Endothelial cell (in vitro differentiated cells): ENCODE data around the gene GAD2. TPM values are rescaled to one million over a fixed set of nuclear protein-coding genes. Genes with fewer than 3 reads are reported as not detected.

Source experiments
- DNase-seq: peaks from one replicate; pipeline ENCODE4 v3.0.0; 2021; ENCODE audit warnings: low spot score
- H3K27ac Mint-ChIP-seq: one replicate; pipeline ENCODE4 v1.8.0; 2021; ENCODE audit warnings: mixed read lengths, inconsistent platforms; ENCODE audit not compliant: unreplicated experiment
- H3K27me3 Mint-ChIP-seq: one replicate; pipeline ENCODE4 v1.8.0; 2021; ENCODE audit warnings: mild to moderate bottlenecking, moderate library complexity, mixed read lengths, inconsistent platforms; ENCODE audit not compliant: unreplicated experiment
- H3K36me3 Mint-ChIP-seq: one replicate; pipeline ENCODE4 v1.8.0; 2021; ENCODE audit warnings: mild to moderate bottlenecking, low read depth, mixed read lengths, inconsistent platforms; ENCODE audit not compliant: unreplicated experiment
- H3K4me1 Mint-ChIP-seq: one replicate; pipeline ENCODE4 v1.8.0; 2021; ENCODE audit warnings: mild to moderate bottlenecking, mixed read lengths, inconsistent platforms; ENCODE audit not compliant: unreplicated experiment
- H3K4me3 Mint-ChIP-seq: one replicate; pipeline ENCODE4 v1.8.0; 2021; ENCODE audit warnings: mild to moderate bottlenecking, mixed read lengths, inconsistent platforms; ENCODE audit not compliant: unreplicated experiment
- H3K9me3 Mint-ChIP-seq: one replicate; pipeline ENCODE4 v1.8.0; 2021; ENCODE audit warnings: mixed read lengths, inconsistent platforms; ENCODE audit not compliant: unreplicated experiment
- CTCF ChIP-seq: fragments of 200-600 bp; sonication (generic); IDR thresholded peaks from one replicate; pipeline ENCODE4 v1.5.0; 2021; ENCODE audit warnings: antibody characterized with exemption; ENCODE audit not compliant: unreplicated experiment
- total RNA-seq: library from RNA; stranded (reverse); fragmentation: NEBNext Ultra II Directional; extraction: Animal tissue kit (Norgen Biotek cat#: 25700); gene quantifications from one replicate; pipeline ENCODE4 v1.2.1, GENCODE V29; 2021; ENCODE audit not compliant: unreplicated experiment

The GAD2 gene
- total RNA-seq, 1 donor from 2014 or later, result 0.90 TPM

DNA sequence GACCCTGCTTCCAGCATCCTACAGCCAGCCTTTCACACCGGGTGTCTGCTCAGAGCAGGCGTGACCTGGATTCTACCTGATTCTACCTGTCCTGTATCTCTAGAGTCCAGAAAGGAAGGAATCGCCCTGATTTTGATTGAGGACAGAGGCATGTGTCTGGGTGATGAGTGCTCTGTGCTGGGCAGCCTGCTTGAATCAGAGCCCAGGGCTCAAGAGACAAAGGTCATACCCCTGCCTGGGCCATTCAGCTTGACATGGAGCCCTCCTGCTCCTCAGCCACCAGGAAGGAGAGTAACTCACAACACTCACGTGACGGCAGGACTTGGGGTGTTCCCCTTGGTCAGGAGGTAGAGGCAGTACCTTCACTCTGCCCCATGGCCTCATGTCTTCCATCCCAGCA lies 11.2 kb downstream of the GAD2 start:
- Mint-ChIP-seq H3K36me3 (peaks cover 4% of the 10 kb centered on the region), H3K4me1 (peaks cover 35% of the 10 kb centered on the region), H3K27ac (no peak overlapping the region), H3K27me3 (peaks cover 6% of the 10 kb centered on the region), H3K4me3 (peak overlapping the region; percentile 27), H3K9me3 (no peaks in the 10 kb centered on the region)
- TF ChIP-seq CTCF, result no peak
- DNase-seq, result no peak

GRCh38 chr10:26232174-26232573 lies 15.6 kb downstream of the GAD2 start:
- Mint-ChIP-seq H3K27me3 (peaks cover 1% of the 10 kb centered on the region), H3K9me3 (no peaks in the 10 kb centered on the region), H3K4me3 (no peak overlapping the region), H3K36me3 (peaks cover 4% of the 10 kb centered on the region), H3K4me1 (peaks cover 10% of the 10 kb centered on the region), H3K27ac (no peak overlapping the region)
- no peak for TF ChIP-seq CTCF
- no peak for DNase-seq

GRCh38 chr10:26235761-26236160 lies 19.2 kb downstream of the GAD2 start:
- no peaks in the 10 kb centered on the region for H3K36me3 Mint-ChIP-seq
- no peak for DNase-seq
- H3K4me3 Mint-ChIP-seq, result no peak overlapping the region
- H3K27ac Mint-ChIP-seq, result no peak overlapping the region
- TF ChIP-seq CTCF, result no peak
- peaks cover 5% of the 10 kb centered on the region for H3K27me3 Mint-ChIP-seq
- no peaks in the 10 kb centered on the region for H3K9me3 Mint-ChIP-seq
- peaks cover 5% of the 10 kb centered on the region for H3K4me1 Mint-ChIP-seq

GRCh38 chr10:26238378-26238777 lies 21.8 kb downstream of the GAD2 start:
- Mint-ChIP-seq H3K36me3 (no peaks in the 10 kb centered on the region), H3K9me3 (no peaks in the 10 kb centered on the region), H3K27me3 (peaks cover 3% of the 10 kb centered on the region), H3K27ac (no peak overlapping the region), H3K4me3 (no peak overlapping the region), H3K4me1 (no peaks in the 10 kb centered on the region)
- TF ChIP-seq CTCF, result no peak
- DNase-seq, result no peak

DNA sequence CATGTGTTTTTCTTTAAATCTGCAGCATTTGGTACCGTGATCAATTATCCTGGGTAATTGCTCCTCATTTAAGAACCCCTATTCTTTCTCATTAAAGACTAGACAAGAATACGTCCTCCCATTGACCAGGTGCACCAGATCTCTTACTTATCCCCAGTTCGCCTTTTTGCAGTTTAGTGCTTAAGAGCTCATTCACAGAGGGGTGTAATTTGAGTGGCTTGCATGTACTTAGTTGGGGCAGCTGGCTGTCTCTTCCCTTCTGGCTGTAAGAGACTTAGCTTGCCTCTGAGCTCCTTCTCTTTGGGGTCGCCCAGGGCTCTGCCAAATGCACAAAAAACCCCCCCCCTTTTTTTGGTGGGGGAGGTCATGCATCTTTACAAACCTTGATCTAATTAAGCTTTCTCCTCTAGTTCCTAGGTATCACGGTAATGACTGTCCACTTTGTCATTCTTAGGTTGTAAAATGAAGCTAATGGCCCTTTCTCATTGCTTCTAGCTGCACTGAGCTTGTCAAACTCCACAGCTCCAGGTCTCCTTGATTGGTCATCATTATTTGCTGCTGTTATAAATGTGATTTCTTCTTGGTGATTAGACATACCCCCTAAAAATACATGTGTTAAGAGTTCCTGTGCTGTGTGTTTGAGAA lies 26.3 kb downstream of the GAD2 start:
- no peak for TF ChIP-seq CTCF
- Mint-ChIP-seq H3K4me1 (peaks cover under 1% of the 10 kb centered on the region), H3K9me3 (no peaks in the 10 kb centered on the region), H3K27ac (no peak overlapping the region), H3K27me3 (peaks cover 6% of the 10 kb centered on the region), H3K4me3 (no peak overlapping the region), H3K36me3 (no peaks in the 10 kb centered on the region)
- DNase-seq, result no peak
